Activated T-cell treated with anti-CD3 and anti-CD28 coated beads for 1 hour (primary cell): Measurements from ENCODE around the gene SLX9.

Source experiments
- DNase-seq: peaks from one replicate; pipeline ENCODE4 v3.0.0-alpha.2; 2020; ENCODE audit warnings: low read depth

Gene SLX9

DNA sequence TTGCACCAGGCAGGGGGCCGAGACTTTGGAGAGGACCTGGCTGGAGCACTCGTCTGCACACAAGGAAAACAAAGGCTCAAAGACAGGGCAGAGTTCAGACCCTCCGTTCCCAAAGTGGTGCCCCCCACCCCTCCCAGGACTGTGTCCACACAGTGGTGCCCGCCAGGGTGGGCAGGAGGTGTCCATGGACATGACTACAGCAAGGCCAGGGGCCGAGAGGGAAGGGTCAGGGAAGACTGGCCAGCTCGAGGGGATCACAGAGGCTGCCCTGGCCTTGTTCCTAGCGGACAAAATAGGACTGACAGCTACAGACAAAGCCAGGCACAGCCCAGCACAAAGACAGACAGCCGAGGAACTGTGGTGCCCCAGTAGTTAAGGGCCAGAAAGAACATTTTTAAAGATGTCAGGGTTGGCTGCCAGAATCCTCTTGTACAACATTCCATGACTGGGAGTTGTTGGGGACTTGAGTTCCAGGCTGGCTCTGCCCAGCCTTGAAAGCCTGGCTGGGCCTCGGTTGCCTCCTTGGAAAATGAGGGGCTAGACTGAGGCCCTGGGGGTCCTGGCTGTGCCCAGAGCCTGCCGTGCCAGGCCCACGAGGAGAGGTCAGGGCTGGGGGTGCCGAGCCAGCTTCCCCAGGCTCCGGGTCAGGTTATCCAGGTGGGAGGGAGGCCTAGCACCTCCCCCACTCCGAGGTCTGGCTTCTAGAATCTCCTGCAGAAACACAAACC, 63.7 kb downstream of the SLX9 start:
- DNase-seq, result no peak

DNA sequence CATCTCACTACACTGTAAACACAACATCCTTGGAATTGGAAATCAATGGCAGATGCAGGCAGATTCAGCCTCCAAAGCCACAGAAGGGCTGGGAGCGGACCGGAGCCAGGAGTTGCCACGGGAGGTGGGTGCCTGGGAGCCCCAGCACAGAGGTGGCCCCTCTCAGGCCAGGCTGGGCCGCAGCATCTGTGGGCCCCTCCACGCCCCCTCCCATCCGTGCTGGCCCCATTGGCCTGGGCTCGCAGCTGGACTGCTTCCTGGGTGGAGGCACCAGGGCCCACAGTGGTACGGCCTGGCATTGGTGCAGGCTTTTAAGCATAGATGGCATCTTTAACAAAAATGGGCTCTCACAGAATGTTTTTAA, 64.2 kb downstream of the SLX9 start:
- DNase-seq, result no peak

DNA sequence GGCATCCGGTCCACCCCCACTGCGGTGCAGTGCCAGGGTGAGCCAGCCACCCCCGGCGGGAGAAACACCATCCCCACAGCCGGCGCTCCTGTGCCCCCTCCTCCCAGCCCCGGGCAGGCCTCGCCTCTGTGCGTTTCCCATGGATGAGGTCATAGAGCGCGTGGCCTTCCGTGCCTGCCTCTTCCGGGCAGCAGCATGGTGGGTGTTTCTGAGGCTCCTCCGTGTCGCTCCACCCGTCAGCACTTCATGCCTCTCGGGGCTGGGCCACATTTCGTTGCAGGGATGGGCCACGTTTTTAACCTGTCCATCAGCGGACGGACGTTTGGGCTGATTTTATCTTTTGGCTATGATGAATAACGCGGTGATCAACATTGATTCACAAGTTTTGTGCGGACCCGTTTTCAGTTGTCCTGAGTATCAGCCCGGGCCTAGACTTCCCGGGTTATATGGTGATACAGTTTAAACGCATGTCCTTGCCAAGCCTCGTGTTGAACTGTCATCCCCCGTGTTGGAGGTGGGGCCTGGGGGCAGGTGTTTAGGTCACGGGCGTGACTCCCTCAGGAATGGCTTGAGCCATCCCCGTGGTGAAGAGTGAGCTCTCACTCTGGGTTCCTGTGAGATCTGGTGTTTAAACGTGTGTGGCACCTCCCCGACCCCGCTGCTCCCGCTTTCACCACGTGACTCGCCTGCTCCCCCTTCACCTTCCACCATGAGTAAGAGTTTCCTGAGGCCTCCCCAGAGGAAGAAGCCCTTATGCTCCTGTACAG, 64.8 kb downstream of the SLX9 start:
- no peak for DNase-seq

DNA sequence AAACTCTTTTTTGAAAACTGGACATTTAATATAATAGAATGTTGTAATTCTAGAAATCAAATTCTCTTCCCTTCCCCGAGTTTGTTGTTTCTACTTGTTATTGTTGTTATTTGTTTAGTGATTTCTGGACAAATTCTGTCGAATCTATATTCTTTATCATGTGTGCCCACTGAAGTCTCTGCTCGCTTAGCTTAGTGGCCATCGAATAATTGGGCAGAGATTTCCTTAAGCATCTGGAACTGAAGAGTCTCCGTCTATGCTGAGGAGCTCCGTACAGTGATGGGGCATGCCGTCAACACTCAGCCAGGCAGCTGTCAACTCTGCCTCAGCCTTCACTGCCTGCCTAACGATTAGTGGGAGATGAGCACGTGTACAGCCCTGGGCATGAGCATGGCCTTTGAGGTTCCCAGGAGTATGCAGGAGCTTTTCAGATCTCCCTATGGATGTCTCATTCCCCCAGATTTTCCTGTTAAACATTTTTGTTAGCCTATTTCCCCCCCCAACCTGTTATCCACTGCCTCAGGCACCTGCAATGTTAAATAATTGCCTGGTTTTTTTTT, 66.8 kb downstream of the SLX9 start:
- DNase-seq, result no peak

DNA sequence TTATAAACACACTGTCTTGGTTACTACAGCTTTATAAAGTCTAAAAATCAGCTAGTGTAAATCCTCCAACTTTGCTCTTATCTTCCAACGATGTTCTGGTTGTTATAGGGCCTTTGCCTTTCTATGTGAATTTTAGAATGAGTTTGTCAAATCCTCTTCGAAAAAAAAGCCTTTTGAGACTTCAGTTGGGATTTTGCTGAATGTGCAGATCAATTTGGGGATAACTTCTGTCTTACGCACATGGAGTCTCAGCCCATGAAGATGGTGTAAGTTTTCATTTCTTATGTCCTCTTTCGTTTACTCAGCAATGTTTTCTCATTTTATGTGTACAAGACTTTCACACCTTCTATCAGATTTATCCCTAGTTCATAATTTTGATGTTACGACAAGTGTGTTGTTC, 69.8 kb downstream of the SLX9 start:
- DNase-seq, result no peak

DNA sequence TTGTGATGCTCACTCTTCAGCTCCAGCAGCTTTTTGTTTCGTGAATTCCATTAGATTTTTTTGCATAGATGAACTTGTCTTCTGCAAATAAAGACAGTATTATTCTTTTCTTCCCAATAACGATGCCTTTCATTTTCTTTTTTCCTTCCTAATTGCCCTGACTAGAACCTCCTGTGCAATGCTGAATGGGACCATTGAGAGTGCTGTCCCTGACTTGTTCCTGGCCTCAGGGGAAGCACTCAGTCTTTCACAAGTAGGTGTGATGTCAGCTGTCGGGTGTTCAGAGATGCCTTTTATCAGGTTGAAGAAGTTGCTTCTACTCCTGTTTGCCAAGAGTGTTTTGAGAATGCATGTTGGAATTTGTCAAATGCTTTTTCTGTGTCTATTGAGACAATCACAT, 70.3 kb downstream of the SLX9 start:
- no peak for DNase-seq

DNA sequence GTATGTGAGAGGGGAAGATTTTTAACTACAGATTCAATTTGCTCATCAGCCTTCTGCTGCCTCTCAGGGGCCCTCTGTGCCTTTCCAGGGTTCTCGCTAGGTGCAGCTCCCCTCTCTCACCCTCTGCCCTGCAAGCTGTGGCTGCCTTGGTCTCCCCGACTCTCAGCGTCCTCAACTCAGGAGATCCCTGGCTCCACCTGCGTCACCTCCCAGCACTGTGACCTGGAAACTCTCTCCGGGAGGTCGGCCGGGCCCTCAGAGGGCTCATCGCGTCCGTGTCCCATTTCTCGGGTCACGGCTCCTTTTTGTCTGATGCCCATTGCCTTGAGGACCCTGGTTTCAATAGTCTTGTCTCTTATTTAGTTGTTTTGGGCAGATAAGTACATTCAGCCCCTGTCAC, 71.0 kb downstream of the SLX9 start:
- DNase-seq, result no peak

DNA sequence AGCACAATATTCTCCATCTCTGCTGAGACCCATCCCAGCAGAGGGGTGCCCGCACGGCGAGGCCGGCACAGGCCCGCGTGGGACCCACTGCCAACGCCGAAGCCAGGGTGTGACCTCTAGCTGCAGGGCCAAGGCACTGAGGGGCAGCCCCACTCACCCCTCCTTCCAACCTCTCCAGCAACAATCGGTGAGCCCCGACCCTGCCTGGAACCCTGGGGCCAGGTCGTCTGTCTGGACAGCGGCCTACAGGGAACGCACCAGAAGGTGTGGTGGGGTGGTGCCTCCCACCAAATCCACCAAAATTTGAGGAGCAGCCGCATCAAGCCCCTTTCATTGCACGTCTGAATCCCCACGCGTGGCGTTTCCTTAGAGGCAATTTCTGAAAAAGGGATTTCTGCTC, 71.6 kb downstream of the SLX9 start:
- no peak for DNase-seq

DNA sequence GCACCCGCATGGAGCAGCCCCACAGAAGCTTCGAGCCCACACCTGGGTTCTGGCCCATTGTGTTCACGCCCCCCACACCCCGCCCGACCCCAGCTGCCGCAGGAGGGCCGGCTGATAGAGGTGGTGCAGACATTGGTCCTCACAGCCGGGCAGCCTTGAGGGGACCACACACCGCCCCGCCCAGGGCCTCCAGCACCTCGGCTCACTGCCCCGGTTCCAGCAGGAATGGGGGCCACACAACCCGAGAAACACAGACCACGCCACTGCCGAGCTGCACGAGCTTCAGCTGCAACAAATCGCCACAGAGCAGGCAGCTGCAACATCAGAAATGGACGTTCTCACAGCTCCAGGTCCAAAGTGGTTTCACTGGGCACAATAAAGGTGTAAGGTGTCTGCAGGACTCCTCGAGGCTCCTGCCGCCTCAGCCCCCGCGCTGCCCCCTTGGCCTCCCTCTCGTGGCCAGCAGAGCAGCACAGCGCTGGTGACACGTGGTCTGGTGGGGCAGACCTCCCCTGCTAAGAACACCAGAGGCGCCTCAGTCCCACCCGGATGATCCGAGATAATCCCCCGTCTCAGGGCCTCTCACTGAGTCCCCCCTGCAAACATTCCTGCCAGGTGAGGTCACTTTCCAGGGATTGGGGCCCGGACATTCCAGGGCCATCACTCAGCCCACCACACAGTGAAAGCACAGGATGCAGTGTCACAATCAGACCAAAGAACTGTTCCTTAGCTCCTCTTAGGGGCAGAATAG, 72.3 kb downstream of the SLX9 start:
- DNase-seq, result no peak

DNA sequence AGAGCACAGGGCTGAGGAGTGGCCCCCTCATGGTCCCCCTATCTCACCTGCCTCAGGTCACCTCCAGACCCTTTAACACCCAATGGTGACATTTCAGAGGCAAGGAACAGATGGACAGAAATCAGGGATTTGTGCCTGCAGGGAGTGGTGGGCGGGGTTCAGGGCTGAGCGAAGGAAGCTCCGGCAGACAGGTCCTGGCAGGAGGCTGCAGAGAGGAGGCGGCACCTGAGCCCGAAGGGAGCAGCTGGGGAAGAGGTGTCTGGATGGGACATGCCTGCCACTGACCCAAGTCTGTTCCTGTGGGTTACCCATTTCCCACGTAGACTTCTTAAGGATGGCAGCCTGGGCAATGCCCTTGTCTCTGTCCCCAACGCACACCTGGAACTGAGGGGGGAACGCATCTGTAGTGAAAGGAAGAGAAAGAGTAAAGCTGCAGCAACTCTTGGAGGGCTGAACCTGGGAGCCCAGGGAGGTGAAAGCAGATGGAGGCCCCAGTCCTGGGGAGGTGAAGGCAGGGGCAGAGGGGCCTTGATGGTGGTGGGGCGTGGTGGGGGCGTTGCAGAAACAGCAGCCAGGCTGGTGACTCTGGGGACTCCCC, 72.9 kb downstream of the SLX9 start:
- no peak for DNase-seq

DNA sequence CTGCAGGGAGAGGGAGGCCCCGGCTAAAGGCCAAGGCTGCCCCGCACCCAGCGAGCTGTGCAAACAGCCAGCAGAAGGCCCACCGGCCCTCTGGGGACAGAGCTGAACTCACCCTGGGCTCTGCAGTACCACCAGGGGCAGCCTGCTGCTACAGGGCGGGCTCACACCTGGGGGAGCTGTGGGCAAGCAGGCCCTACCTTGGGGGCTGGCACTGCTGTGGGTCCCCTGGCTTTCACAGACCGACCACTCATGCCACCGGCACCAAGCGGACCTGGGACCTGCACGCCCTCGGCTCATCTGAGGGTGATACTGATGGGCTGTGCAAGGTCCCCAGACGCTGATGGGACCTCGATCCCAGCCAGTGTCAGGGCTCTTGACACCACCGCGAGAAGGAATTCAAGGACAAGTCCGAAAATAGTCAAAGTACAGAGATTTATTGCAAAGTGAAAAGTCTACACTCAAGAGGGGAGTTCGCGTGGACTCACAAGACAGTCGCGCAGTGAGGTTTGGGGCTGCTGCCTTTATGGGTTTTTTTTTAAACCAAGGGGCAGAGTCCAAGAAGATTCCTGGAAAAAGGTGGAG, 73.5 kb downstream of the SLX9 start:
- DNase-seq, result no peak

DNA sequence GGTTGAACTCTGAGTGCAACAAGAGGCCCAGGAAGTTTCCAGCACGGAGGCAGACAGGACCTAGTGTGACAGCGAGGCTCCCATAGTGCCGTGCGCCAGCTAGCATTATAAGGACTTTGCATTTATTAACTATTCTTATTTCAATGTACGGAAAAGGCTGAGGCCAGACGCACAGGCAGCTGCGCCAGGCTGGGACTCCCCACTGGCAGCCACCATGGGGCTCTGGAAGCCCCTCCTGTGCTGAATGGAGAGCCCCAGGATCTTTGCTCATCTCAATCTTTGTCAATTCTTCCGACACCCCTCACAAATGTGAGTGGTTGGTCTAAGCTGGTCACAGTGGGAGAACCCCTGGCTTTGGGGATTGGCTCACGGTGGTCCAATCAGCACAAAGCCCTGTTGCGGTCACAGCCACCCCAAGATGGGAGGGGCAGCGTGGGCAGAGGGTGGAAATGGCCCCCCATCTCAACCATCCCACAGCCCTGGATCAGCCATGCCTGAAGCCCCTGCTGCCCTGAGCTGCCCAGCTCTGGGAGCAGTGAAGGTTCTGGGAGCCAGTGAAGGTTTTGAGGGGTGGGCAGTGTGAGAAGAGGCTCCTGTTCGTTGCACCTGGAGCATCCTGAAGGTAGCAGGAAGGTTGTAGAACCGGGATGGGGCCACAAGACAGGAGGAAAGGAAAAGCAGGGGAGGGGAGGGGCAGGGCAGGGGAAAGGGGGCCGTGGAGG, 75.1 kb downstream of the SLX9 start:
- no peak for DNase-seq

DNA sequence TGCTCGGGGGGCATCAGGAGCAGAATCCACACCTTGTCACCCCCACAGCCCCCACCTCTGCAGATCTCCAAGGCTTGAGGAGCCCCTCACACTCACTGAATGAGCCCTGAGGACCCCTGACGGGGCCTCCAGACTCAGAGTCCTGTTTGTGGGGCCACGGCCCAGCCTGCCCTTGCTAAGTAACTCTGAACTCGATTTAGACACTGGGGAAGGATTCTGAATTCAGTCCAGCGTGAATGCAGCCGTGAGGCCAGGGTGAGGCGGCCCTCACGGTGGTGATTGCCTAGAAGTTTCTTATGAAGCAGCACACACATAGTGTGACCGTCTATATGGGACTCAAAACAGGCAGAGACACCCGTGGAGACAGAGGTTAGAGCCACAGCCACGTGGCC, 75.6 kb downstream of the SLX9 start:
- no peak for DNase-seq

DNA sequence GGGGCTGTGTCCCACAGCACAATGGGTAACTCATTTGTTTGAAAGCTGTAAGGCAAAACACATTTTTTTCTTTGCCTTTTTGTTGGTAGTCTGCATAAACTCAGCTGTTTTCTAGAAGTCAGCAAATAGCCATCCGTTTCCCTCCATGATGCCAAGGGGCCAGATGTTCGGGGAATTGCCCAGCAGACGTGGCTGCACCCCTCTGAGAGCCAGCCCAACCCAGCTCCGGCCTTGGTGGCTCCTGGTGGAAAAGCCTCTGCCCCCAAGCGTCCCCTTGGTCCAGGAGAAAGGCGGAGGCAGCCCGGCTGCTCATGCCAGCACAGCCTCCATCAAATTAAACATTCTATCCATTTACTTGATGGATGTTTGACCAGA, 76.2 kb downstream of the SLX9 start:
- no peak for DNase-seq

DNA sequence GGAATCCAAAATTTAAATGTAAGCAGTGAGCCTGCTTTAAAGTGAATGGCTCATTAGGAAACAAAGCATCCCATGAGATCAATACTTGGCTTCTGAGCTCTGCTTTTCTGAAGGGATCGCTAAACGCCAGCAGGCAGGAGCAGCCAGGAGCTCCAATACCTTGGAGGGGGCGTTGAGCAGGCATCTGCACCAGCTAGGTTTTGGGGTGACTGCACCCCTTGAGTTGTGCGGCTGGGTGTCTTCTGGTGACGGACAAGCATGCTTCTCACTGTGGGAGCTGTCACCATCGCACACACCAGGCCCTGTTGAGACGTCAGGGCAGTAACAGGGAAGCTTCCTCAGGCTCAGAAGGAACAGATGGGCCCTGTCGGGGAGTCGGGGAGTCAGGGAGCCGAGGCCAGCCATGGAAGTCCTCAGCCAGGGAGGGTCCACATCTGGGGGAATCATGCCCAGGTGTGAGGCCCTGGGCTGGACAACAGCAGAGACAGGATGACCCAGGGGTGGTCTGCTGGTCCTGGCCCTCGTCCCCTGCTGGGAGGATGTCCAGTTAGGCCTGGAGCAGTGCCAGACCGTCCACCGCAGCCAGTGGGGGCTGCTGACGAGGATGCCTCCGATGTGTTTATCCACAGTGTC, 76.7 kb downstream of the SLX9 start:
- DNase-seq, result no peak

DNA sequence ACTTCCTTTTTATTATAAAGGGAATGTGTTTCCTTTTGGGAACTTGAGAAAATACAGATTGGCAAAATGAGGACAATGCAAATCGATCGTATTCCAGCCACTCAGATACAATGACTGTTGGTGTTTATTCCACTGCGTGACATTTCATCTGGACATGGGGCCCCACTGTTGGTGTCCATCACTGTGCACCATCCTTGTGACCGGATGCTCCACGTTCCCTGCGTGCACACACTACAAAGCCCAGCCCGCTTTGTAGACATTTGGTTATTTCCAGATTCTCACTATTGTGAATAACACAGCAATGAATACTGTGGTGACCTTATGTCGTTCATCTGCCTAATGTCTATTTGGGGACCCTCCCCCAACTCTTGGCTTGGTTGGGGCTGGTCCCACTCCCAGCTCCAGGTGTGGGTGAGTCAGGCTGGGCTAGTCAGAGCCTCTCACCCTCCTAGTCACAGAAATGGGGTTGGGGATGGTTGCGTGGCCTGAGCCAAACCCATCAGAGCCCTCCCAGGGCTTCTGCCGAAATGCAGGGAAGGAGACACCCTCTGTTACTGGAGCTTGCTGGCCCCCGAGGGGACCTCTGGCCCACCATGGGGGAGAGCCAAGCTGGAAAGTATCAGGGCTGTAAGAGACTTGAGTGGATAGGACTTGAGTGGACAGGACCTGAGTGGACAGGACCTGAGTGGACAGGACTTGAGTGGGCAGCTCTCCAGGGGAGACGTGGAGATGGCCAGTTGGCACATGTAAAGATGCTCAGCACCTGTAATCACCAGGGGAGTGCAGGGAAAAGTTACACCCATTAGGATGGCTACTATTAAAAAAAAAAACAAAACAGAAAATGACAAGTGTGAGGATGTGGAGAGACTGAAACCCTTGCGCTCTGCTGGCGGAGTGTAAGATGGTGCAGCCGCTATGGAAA, 77.5 kb downstream of the SLX9 start:
- DNase-seq, result no peak

DNA sequence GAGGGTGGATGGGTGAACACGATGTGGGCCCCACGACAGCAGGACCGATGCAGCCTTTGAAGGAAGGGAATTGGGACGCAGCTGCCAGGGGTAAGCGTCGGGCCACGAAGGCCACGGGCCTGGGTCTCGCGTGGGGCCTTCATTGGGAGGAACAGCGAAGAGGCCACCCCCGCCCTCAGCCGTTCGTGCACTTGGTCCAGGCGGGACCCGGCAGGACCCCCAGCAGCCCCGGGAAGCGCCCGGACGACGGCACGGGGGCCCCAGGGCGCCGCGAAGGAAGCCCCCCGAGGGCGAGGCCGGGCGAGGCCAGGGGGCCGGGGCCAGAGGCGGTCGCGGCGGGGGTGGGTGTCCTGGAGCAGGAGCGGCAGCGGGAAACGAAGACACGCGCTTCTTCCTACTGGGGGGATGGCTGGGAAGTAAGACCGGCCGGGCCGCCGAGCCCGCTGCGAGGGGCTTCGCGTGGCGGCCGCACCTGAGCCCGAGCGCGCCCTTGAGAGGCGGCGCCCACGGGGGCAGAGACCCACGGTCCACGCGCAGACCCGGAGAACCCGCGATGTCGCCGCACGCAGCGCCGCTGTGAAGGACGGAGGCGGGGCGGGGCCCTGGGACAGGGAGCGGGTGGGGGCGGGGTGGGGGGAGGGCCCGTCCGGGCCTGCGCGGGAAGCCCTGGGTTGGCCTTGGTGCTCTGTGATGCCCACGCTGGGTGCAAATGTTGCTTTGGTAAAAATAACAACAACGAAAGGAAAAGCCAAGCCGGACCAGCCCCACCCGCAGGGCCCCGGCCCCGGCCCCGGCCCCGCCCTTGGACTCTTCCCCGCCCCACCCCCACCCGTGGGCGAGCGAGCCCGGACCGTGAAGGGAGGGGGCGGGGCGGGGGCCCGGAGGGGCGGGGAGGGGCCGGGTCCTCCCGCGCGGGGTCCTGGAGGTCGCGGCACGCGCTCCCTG, 78.6 kb downstream of the SLX9 start:
- DNase-seq, result no peak

DNA sequence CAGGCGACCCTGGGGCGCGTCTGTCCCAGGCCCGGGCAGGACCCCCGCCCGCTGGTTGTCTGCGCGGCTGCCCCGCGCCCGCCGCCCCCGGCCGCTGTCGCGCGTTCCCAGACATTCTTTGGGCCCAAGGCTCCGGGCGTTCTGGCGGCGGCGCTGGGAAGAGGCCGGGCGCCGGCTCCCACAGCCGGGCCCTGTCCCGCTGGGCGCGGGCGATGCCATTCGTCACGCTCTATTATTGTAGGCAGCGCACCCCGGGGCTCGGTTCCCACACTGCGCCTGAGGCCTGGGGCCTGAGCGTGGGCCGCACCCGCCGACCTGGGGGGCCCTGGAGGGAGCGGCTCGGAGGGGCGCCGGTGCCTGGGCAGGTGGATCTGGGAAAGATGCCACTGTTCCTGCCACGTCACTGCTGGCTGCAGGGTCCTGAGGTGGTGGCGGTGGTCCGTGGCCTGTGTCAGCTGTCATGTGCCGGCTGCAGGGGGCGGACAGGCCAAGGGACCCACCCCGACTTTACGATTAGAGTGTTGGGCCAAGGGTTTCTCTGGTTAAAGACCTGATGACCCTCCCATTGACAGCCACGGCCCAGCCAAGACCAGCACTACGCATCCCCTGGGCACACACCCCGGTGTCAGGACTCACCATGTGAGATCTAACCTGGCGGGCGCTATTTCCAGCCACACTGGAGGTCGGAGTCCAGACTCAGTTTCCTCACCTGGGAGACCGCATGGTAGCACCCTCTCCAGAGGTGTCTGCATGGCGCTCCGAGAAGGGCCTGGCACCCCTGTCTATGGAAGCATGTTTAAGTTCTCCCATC, 79.5 kb downstream of the SLX9 start:
- DNase-seq, result no peak
